ENCODE data around the gene ZNF609. TPM values are rescaled to one million over a fixed set of nuclear protein-coding genes. Genes with fewer than 3 reads are reported as not detected.

Gene ZNF609
- polyA plus RNA-seq, 2 of the 4 experiments (the other 2 are of a cell fraction) = 19.6 to 39.9 TPM

GRCh38 chr15:64441852-64442251 lies 18.5 kb upstream of the ZNF609 start:
- ChIA-PET POLR2A (no interaction called here), CTCF (no interaction called here)
- no peaks in the 10 kb centered on the region for H3K9me3 ChIP-seq
- WGBS (ENCODE audit: missing lambda C conversion rate) = 93% methylated on average over 3 of the region's 3 CpGs
- FAIRE-seq (no peak), DNase-seq (ENCODE audit: low read depth in 1 of 2, low spot score in 1 of 2) (no peak), ATAC-seq (no peak)
- peak overlapping the region in 1 of 2 experiments; percentile 82; a peak in 2 of 6 replicates for H3K27ac ChIP-seq
- peaks cover 23% of the 10 kb centered on the region for H3K4me1 ChIP-seq
- no peak overlapping the region for H3K4me2 ChIP-seq
- TF ChIP-seq EHF (CRISPR knock-in tag; IDR thresholded peaks at IDR 0.05) (no peak), RAD21 (conservative IDR thresholded peaks at IDR 0.05 in 1 of 2, IDR thresholded peaks at IDR 0.05 in 1 of 2) (no peak), EHMT2 (IDR thresholded peaks at IDR 0.05; ENCODE audit: low read depth) (no peak), TP53 (CRISPR knock-in tag; IDR thresholded peaks at IDR 0.05) (no peak), MAZ (IDR thresholded peaks at IDR 0.05; ENCODE audit: borderline replicate concordance, low read depth, low read length) (no peak), ATOH8 (CRISPR knock-in tag; IDR thresholded peaks at IDR 0.05; ENCODE audit: low read depth) (no peak), HEYL (CRISPR knock-in tag; IDR thresholded peaks at IDR 0.05) (no peak), FOSL2 (IDR thresholded peaks at IDR 0.05) (no peak), FOSL2 (CRISPR knock-in tag; IDR thresholded peaks at IDR 0.05) (no peak), FOXS1 (CRISPR knock-in tag; IDR thresholded peaks at IDR 0.05) (no peak), HOXB13 (CRISPR knock-in tag; IDR thresholded peaks at IDR 0.05; ENCODE audit: low read depth) (no peak)
- TF ChIP-seq, protein P1, sequence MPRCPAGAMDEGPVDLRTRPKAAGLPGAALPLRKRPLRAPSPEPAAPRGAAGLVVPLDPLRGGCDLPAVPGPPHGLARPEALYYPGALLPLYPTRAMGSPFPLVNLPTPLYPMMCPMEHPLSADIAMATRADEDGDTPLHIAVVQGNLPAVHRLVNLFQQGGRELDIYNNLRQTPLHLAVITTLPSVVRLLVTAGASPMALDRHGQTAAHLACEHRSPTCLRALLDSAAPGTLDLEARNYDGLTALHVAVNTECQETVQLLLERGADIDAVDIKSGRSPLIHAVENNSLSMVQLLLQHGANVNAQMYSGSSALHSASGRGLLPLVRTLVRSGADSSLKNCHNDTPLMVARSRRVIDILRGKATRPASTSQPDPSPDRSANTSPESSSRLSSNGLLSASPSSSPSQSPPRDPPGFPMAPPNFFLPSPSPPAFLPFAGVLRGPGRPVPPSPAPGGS (IDR thresholded peaks at IDR 0.05) = no peak
- TF ChIP-seq, protein P2, sequence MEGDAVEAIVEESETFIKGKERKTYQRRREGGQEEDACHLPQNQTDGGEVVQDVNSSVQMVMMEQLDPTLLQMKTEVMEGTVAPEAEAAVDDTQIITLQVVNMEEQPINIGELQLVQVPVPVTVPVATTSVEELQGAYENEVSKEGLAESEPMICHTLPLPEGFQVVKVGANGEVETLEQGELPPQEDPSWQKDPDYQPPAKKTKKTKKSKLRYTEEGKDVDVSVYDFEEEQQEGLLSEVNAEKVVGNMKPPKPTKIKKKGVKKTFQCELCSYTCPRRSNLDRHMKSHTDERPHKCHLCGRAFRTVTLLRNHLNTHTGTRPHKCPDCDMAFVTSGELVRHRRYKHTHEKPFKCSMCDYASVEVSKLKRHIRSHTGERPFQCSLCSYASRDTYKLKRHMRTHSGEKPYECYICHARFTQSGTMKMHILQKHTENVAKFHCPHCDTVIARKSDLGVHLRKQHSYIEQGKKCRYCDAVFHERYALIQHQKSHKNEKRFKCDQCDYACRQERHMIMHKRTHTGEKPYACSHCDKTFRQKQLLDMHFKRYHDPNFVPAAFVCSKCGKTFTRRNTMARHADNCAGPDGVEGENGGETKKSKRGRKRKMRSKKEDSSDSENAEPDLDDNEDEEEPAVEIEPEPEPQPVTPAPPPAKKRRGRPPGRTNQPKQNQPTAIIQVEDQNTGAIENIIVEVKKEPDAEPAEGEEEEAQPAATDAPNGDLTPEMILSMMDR (IDR thresholded peaks at IDR 0.05) = no peak
- TF ChIP-seq, protein P3, sequence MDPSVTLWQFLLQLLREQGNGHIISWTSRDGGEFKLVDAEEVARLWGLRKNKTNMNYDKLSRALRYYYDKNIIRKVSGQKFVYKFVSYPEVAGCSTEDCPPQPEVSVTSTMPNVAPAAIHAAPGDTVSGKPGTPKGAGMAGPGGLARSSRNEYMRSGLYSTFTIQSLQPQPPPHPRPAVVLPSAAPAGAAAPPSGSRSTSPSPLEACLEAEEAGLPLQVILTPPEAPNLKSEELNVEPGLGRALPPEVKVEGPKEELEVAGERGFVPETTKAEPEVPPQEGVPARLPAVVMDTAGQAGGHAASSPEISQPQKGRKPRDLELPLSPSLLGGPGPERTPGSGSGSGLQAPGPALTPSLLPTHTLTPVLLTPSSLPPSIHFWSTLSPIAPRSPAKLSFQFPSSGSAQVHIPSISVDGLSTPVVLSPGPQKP (IDR thresholded peaks at IDR 0.05; ENCODE audit: low read depth, low read length) = no peak
- H3K4me3 ChIP-seq = no peak overlapping the region

- no peak overlapping the region for H3K4me3 ChIP-seq
- ChIA-PET POLR2A (interaction anchor here (1.7 kb wide), 1 partner anchor 55 kb away, joined by 10 read pairs; the partner anchor contains the start of gene TRIP4), CTCF (interaction anchor here (0.9 to 2.1 kb wide), 6 partner anchors 12 to 238 kb away, joined by 3 to 6 read pairs (median 3); no protein-coding TSS in a partner anchor)
- 94% methylated on average over 2 of the region's 2 CpGs for WGBS (ENCODE audit: missing lambda C conversion rate)
- peak overlapping the region; percentile 78 to 82 for H3K27ac ChIP-seq
- H3K4me2 ChIP-seq = peak overlapping the region; percentile 81
- DNase-seq (ENCODE audit: low read depth in 1 of 2, low spot score in 1 of 2) = no peak
- FAIRE-seq = peak; percentile 7
- no peak for ATAC-seq
- H3K4me1 ChIP-seq = peaks cover 23% of the 10 kb centered on the region
- no peak for TF ChIP-seq HDAC2 (IDR thresholded peaks at IDR 0.05)
- no peaks in the 10 kb centered on the region for H3K9me3 ChIP-seq
Observed at GRCh38 chr15:64443016-64443415, 17.4 kb upstream of the ZNF609 start.

- CTCF ChIA-PET = interaction anchor here (0.6 to 2.1 kb wide), 7 partner anchors 16 to 241 kb away, joined by 3 to 6 read pairs (median 3); partner anchors contain the start of gene ZNF609
- peak; percentile 78 to 83 for DNase-seq (ENCODE audit: low read depth in 1 of 2, low spot score in 1 of 2)
- POLR2A ChIA-PET = interaction anchor here (1.3 to 1.7 kb wide), 2 partner anchors 16 to 56 kb away, joined by 6 to 10 read pairs; partner anchors contain the start of genes TRIP4 and ZNF609
- TF ChIP-seq BHLHE40 (IDR thresholded peaks at IDR 0.05; ENCODE audit: low read depth, low read length) (no peak), CEBPB (IDR thresholded peaks at IDR 0.05) (peak in 1 of 2 experiments; percentile 32; a peak in 2 of 4 replicates), ZNF302 (CRISPR knock-in tag; IDR thresholded peaks at IDR 0.05) (no peak), FOSL2 (IDR thresholded peaks at IDR 0.05) (peak; percentile 69), FOSL2 (CRISPR knock-in tag; IDR thresholded peaks at IDR 0.05) (peak; percentile 84), HDAC2 (IDR thresholded peaks at IDR 0.05) (no peak), PHF8 (IDR thresholded peaks at IDR 0.05; ENCODE audit: borderline replicate concordance, low read depth) (no peak), JUN (IDR thresholded peaks at IDR 0.05) (peak in 1 of 2 experiments; percentile 46; a peak in 2 of 5 replicates), JUNB (IDR thresholded peaks at IDR 0.05) (peak; percentile 80), ZC3H11A (IDR thresholded peaks at IDR 0.05) (no peak), MAZ (IDR thresholded peaks at IDR 0.05; ENCODE audit: borderline replicate concordance, low read depth, low read length) (no peak), MAX (IDR thresholded peaks at IDR 0.05) (no peak), EHMT2 (IDR thresholded peaks at IDR 0.05; ENCODE audit: low read depth) (no peak), CHD2 (IDR thresholded peaks at IDR 0.05; ENCODE audit: low read length, partially characterized antibody) (no peak), CBX8 (IDR thresholded peaks at IDR 0.05) (no peak)
- TF ChIP-seq, protein P4, sequence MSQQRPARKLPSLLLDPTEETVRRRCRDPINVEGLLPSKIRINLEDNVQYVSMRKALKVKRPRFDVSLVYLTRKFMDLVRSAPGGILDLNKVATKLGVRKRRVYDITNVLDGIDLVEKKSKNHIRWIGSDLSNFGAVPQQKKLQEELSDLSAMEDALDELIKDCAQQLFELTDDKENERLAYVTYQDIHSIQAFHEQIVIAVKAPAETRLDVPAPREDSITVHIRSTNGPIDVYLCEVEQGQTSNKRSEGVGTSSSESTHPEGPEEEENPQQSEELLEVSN (IDR thresholded peaks at IDR 0.05; ENCODE audit: borderline replicate concordance, low read depth) = no peak
Observed at GRCh38 chr15:64443747-64444621, 16.4 kb upstream of the ZNF609 start.

More at GRCh38 chr15:64443747-64444621, 16.4 kb upstream of the ZNF609 start:
- Histone ChIP-seq H3K27ac (peak overlapping the region; percentile 78 to 82), H3K4me2 (peak overlapping the region; percentile 81), H3K9me3 (no peaks in the 10 kb centered on the region), H3K4me3 (no peak overlapping the region; the same call in 2 of the 3 replicates), H3K4me1 (peaks cover 23% of the 10 kb centered on the region)
- 30% methylated on average over 3 of the region's 3 CpGs for whole genome bisulfite sequencing (ENCODE audit: missing lambda C conversion rate)
- ATAC-seq = peak; percentile 91 to 92
- peak; percentile 96 for FAIRE-seq

All from A549 (cell line).